ENCODE data around the gene JTB.
A peak's percentile ranks its signal among the peaks of the same experiment; 100 is the strongest.

DNA sequence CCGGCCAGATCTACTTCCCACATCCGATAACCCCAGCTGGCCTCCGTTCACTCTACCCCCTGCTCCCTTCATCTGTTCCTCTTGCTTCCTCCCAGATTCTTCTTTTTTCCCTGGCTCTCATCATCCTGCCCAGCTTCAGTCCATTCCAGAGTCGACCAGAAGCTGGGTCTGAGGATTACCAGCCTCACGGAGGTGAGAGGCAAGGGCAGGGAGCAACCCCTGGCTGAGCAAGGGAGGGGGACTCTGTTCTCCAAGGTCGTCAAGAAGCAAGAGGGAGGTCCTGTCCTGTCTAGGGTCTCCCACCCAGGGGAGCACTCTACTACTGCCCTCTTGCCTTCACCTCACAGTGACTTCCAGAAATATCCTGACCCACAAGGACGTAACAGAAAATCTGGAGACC, 3.9 kb downstream of the JTB start:
- TF ChIP-seq TAF1 (IDR thresholded peaks at IDR 0.05; ENCODE audit: low read depth, low read length) (no peak), POLR2AphosphoS5 (IDR thresholded peaks at IDR 0.05; ENCODE audit: low read depth, low read length) (peak; percentile 48; the same call in 1 of the 2 replicates), POLR2A (IDR thresholded peaks at IDR 0.05; ENCODE audit: low read depth, low read length) (peak; percentile 45; the same call in 1 of the 2 replicates)

Measured in GM12891 (cell line).